Measurements from ENCODE around the gene CPNE5. TPM values are rescaled to one million over a fixed set of nuclear protein-coding genes. Genes with fewer than 3 reads are reported as not detected.

CPNE5 gene
- total RNA-seq, 1 donor from 2014 or later: 0.13 TPM

DNA sequence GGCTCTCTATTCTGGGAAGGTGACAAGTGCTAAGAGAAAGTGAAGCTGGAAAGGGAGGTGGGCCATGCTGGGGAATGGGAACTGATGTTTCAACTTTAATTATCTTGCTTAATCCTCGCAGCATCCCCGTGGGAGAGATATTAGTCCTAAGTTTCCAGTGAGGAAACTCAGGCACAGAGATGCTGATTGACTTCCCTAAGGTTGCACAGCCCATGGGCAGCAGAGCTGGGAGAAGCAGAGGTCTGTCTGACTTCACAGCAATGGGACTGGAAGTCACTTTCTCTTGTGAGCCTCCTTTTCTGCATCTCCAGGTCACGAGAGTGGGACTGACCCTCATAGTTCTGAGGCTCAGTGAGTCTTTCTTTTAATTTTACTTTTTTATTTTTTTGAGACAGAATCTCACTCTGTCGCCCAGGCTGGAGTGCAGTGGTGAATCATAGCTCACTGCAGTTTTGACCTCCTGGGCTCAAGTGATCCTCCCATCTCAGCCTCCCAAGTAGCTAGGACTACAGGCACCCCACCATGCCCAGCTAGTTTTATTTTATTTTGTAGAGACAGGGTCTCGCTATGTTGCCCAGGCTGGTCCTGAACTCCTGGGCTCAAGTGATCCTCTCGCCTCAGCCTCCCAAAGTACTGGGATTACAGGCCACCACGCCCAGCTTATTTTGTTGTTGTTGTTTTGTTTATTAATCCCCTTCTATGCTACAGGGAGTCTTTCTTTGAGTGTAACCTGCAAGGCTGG, 139.0 kb downstream of the CPNE5 start:
- DNase-seq (ENCODE audit: low read depth): no peak
- TF ChIP-seq, protein P1, sequence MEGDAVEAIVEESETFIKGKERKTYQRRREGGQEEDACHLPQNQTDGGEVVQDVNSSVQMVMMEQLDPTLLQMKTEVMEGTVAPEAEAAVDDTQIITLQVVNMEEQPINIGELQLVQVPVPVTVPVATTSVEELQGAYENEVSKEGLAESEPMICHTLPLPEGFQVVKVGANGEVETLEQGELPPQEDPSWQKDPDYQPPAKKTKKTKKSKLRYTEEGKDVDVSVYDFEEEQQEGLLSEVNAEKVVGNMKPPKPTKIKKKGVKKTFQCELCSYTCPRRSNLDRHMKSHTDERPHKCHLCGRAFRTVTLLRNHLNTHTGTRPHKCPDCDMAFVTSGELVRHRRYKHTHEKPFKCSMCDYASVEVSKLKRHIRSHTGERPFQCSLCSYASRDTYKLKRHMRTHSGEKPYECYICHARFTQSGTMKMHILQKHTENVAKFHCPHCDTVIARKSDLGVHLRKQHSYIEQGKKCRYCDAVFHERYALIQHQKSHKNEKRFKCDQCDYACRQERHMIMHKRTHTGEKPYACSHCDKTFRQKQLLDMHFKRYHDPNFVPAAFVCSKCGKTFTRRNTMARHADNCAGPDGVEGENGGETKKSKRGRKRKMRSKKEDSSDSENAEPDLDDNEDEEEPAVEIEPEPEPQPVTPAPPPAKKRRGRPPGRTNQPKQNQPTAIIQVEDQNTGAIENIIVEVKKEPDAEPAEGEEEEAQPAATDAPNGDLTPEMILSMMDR (IDR thresholded peaks at IDR 0.05; ENCODE audit: insufficient read depth, low read length, poor library complexity, severe bottlenecking): no peak
- H3K36me3 ChIP-seq (ENCODE audit: control insufficient read depth, insufficient read depth, low read length): no peaks in the 10 kb centered on the region
- no peak overlapping the region for H3K4me3 ChIP-seq (ENCODE audit: low read depth, low read length)
- no peaks in the 10 kb centered on the region for H3K27me3 ChIP-seq (ENCODE audit: control insufficient read depth, insufficient read depth, low read length)

DNA sequence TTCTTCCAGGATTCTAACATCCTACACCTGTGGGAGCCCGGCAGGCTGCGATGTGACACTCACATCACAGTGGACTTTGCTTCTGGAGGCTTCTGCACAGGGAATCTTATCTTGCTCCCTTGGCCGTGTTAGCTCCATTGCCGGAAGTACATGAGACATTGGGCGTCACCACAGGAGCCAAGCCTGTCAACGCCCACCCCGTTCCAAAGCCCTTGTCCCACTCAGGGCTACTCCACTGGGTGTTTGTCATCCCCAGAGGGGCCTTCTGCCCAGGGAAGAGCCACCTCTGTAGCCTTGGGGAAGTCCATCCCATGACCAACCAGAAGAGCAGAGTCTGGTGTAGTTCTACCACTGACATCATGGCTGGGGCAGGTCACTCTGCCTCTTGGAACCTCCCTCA, 139.9 kb downstream of the CPNE5 start:
- TF ChIP-seq, protein P1 (IDR thresholded peaks at IDR 0.05; ENCODE audit: insufficient read depth, low read length, poor library complexity, severe bottlenecking): no peak
- no peak overlapping the region for H3K4me3 ChIP-seq (ENCODE audit: low read depth, low read length)
- H3K27me3 ChIP-seq (ENCODE audit: control insufficient read depth, insufficient read depth, low read length): no peaks in the 10 kb centered on the region
- DNase-seq (ENCODE audit: low read depth): no peak
- no peaks in the 10 kb centered on the region for H3K36me3 ChIP-seq (ENCODE audit: control insufficient read depth, insufficient read depth, low read length)

DNA sequence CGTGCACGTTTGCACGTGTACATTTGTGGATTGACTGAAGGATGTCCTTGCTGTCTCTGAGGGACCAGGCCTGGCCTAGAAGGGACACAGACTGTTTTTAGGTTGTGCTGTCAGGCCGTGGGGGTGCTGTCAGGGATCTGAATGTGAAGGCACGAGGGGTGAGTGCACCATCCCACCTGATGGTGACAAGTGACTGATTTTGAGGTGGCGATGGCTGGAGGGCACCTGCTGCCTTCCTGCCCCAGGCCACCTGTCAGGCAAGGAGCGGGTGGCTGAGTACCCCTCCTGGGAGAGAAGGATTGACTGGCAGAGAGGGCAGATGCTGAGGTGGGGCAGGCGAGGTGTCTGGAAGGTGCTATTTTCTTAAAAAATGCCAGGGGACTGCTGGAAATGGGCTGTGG, 140.4 kb downstream of the CPNE5 start:
- Histone ChIP-seq H3K27me3 (ENCODE audit: control insufficient read depth, insufficient read depth, low read length) (no peaks in the 10 kb centered on the region), H3K36me3 (ENCODE audit: control insufficient read depth, insufficient read depth, low read length) (no peaks in the 10 kb centered on the region), H3K4me3 (ENCODE audit: low read depth, low read length) (no peak overlapping the region)
- TF ChIP-seq, protein P1 (IDR thresholded peaks at IDR 0.05; ENCODE audit: insufficient read depth, low read length, poor library complexity, severe bottlenecking): no peak
- no peak for DNase-seq (ENCODE audit: low read depth)

DNA sequence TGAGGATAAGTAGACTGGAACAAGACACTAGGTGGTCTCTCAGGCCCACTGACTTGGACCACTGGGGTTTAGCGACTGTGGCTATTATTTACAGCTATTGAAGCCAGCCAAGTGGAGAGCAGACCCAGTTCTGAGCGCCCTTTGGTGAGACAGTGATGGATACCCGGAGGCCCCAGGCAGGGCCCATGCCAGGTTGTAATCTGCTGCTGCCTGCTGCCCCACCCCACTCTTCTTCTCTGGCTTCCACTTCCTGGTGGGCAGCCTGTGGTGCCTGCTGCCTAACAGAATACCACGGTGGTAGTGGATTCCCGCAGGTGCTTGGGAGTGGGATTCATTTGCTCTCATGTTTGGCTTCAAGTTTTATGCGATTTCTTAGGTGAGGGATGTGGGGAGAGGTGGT, 141.0 kb downstream of the CPNE5 start:
- DNase-seq (ENCODE audit: low read depth): no peak
- TF ChIP-seq, protein P1 (IDR thresholded peaks at IDR 0.05; ENCODE audit: insufficient read depth, low read length, poor library complexity, severe bottlenecking): no peak
- H3K27me3 ChIP-seq (ENCODE audit: control insufficient read depth, insufficient read depth, low read length): no peaks in the 10 kb centered on the region

DNA sequence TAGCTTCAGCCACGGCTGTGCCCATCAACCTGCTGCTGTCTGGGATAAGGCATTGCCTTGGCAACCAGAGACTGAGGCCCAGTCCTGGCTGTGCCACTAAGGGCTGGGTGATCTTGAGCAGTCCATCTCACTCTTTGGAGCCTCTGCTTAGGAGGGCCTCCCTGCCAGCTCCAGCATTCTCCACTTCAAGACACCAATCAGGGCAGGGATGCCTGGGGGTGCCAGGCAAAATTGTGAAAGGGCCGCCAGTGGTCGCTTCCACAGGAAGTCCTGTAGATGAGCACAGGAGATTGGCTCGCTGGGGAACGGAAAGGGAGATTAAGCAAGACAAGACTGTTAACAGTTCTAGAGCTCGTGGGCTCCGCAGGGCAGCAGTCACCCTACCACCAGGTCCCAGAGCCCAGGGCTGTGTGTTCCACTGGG, 141.8 kb downstream of the CPNE5 start, which contains the start of gene RAB44:
Gene RAB44, plus strand, starts transcription at position 346 of the 423 bp plus-strand sequence. CDS start 6,410 bp downstream, outside the sequence.
- no peak within 1 kb of the TSS for H3K4me3 ChIP-seq (ENCODE audit: low read depth, low read length)
- DNase-seq (ENCODE audit: low read depth): no peak

More for the DNA sequence above, 141.0 kb downstream of the CPNE5 start:
- Histone ChIP-seq H3K4me3 (ENCODE audit: low read depth, low read length) (no peak overlapping the region), H3K36me3 (ENCODE audit: control insufficient read depth, insufficient read depth, low read length) (no peaks in the 10 kb centered on the region)

More for the DNA sequence above, 141.8 kb downstream of the CPNE5 start, which contains the start of gene RAB44:
- TF ChIP-seq, protein P1 (IDR thresholded peaks at IDR 0.05; ENCODE audit: insufficient read depth, low read length, poor library complexity, severe bottlenecking): no peak
- Histone ChIP-seq H3K27me3 (ENCODE audit: control insufficient read depth, insufficient read depth, low read length) (no peaks in the 10 kb centered on the region), H3K36me3 (ENCODE audit: control insufficient read depth, insufficient read depth, low read length) (no peaks in the 10 kb centered on the region)

Data from kidney epithelial cell (primary cell).